ENCODE measurements around the gene ZNF622.

ZNF622 gene

DNA sequence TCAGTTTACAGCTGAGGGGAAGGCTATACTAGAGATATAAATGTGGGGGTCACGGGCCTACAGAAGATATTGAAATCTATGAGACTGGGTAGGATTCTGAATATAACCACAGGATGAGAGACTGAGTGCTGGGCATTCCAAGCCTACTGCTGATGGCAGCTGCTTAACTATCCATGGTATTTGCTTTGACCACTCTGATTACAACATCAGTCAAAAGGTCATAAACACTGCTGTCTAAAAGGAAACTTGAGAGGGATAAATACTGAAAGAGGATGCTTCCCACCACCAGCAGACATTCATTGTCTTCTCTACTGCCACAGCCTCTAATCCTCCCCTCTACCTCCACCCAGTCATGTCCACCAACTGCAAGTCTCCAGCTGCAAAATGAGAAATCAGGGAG, 3.8 kb downstream of the ZNF622 start:
- peaks cover 42 to 46% of the 10 kb centered on the region in 2 donors for H3K4me1 ChIP-seq (ENCODE audit: control insufficient read depth in 1 of 2, insufficient read depth in 2 of 2, low read length in 2 of 2)
- no peak overlapping the region for H3K27ac ChIP-seq (ENCODE audit: low read depth, low read length)

DNA sequence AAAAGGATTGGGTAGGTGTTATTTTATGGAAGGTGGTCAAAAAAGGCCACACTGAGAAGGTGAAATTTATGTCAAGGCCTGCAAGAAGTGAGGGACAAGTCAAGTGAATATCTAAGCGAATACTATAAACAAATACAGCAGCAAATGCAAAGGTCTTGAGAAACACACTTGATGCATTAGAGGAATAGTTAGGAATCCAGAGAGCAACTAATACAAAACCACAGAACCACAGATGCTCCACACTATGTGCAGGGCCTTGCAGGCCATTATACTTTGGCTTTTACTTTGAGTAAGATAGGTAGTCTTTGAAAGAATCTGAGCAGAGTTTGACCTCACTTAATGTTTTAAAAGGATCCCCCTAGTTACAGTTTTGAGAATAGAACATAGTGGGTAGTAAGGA, 4.6 kb downstream of the ZNF622 start:
- H3K36me3 ChIP-seq (ENCODE audit: control insufficient read depth in 1 of 2, insufficient read depth in 2 of 2, low read length in 2 of 2): peaks cover 47 to 64% of the 10 kb centered on the region in 2 donors
- H3K4me1 ChIP-seq (ENCODE audit: control insufficient read depth in 1 of 2, insufficient read depth in 2 of 2, low read length in 2 of 2): peaks cover 40 to 42% of the 10 kb centered on the region in 2 donors
- no peak overlapping the region for H3K27ac ChIP-seq (ENCODE audit: low read depth, low read length)
- no peak overlapping the region for H3K9ac ChIP-seq (ENCODE audit: low read depth in 1 of 2, low read length in 2 of 2)
- H3K27me3 ChIP-seq (ENCODE audit: control insufficient read depth in 1 of 2, insufficient read depth in 2 of 2, low read length in 2 of 2): no peaks in the 10 kb centered on the region
- H3K9me3 ChIP-seq (ENCODE audit: control insufficient read depth in 1 of 2, low read length in 2 of 2): no peaks in the 10 kb centered on the region
- no peak overlapping the region for H3K4me3 ChIP-seq (ENCODE audit: low read depth in 1 of 2, low read length in 2 of 2)

More for the DNA sequence above, 3.8 kb downstream of the ZNF622 start:
- Histone ChIP-seq H3K4me3 (ENCODE audit: low read depth in 1 of 2, low read length in 2 of 2) (no peak overlapping the region), H3K9me3 (ENCODE audit: control insufficient read depth in 1 of 2, low read length in 2 of 2) (no peaks in the 10 kb centered on the region), H3K9ac (ENCODE audit: low read depth in 1 of 2, low read length in 2 of 2) (no peak overlapping the region), H3K27me3 (ENCODE audit: control insufficient read depth in 1 of 2, insufficient read depth in 2 of 2, low read length in 2 of 2) (no peaks in the 10 kb centered on the region), H3K36me3 (ENCODE audit: control insufficient read depth in 1 of 2, insufficient read depth in 2 of 2, low read length in 2 of 2) (peaks cover 42 to 61% of the 10 kb centered on the region in 2 donors)

DNA sequence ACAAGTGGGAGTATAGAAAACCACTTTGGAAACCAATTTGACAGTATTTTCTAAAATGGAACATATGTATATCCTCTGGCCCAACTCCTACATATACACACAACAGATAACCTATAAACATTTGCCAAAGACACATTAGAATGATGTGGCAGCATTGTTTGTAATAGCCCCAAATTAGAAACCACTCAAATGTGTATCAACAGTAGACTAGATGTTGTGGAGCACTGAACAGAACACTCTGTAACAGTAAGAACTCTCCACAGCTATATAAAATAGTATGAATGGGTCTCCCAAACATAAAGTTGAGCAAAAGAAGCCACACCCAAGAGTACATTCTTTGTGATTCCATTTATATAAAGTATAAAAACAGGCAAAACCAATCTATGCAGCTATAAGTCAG, 6.1 kb downstream of the ZNF622 start:
- H3K9me3 ChIP-seq (ENCODE audit: control insufficient read depth in 1 of 2, low read length in 2 of 2): no peaks in the 10 kb centered on the region
- H3K4me3 ChIP-seq (ENCODE audit: low read depth in 1 of 2, low read length in 2 of 2): no peak overlapping the region
- H3K9ac ChIP-seq (ENCODE audit: low read depth in 1 of 2, low read length in 2 of 2): no peak overlapping the region
- no peaks in the 10 kb centered on the region for H3K27me3 ChIP-seq (ENCODE audit: control insufficient read depth in 1 of 2, insufficient read depth in 2 of 2, low read length in 2 of 2)
- peaks cover 62 to 80% of the 10 kb centered on the region in 2 donors for H3K36me3 ChIP-seq (ENCODE audit: control insufficient read depth in 1 of 2, insufficient read depth in 2 of 2, low read length in 2 of 2)
- peaks cover 36 to 38% of the 10 kb centered on the region in 2 donors for H3K4me1 ChIP-seq (ENCODE audit: control insufficient read depth in 1 of 2, insufficient read depth in 2 of 2, low read length in 2 of 2)
- H3K27ac ChIP-seq (ENCODE audit: low read depth, low read length): no peak overlapping the region

DNA sequence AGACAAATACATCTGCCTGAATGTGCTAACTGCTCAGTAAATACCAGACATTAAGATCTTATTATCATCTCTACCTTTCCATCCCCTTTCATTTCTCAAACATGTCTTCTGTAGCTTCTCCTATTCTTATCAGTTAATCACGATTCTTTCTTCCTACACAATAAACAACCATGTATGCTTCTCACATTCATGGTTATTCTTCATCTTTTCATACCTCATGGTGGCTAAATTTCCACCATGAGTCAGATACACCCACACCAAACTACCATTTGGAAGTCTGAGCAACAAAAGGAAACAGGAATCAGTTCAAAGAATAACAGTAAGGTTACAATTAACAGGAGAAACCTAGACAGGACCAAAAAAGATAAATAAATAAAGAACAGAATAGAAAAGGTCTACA, 7.7 kb downstream of the ZNF622 start:
- peaks cover 54 to 78% of the 10 kb centered on the region in 2 donors for H3K36me3 ChIP-seq (ENCODE audit: control insufficient read depth in 1 of 2, insufficient read depth in 2 of 2, low read length in 2 of 2)
- peaks cover 21 to 25% of the 10 kb centered on the region in 2 donors for H3K4me1 ChIP-seq (ENCODE audit: control insufficient read depth in 1 of 2, insufficient read depth in 2 of 2, low read length in 2 of 2)
- no peak overlapping the region for H3K27ac ChIP-seq (ENCODE audit: low read depth, low read length)
- H3K27me3 ChIP-seq (ENCODE audit: control insufficient read depth in 1 of 2, insufficient read depth in 2 of 2, low read length in 2 of 2): no peaks in the 10 kb centered on the region
- no peaks in the 10 kb centered on the region for H3K9me3 ChIP-seq (ENCODE audit: control insufficient read depth in 1 of 2, low read length in 2 of 2)
- no peak overlapping the region for H3K9ac ChIP-seq (ENCODE audit: low read depth in 1 of 2, low read length in 2 of 2)
- no peak overlapping the region for H3K4me3 ChIP-seq (ENCODE audit: low read depth in 1 of 2, low read length in 2 of 2)

DNA sequence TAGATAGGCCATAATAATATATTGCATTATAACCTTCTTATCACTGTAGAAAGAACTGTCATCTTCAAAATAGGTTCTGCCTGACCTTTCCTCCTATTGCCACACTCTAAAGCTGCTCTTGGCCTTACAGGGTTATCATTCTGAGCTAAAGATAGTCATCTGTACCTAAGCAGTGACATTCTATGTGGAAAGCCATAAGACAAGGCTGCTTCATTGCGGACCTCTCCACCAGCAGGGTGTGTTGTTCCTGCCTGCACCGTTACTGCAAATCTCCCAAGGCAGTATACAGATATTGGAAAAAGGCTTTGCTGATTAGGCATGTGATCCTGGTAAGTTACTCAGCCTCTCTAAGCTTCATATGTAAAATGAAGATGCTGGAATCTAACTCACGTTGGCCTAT, 8.1 kb downstream of the ZNF622 start:
- Histone ChIP-seq H3K36me3 (ENCODE audit: control insufficient read depth in 1 of 2, insufficient read depth in 2 of 2, low read length in 2 of 2) (peaks cover 54 to 78% of the 10 kb centered on the region in 2 donors), H3K9me3 (ENCODE audit: control insufficient read depth in 1 of 2, low read length in 2 of 2) (no peaks in the 10 kb centered on the region), H3K4me3 (ENCODE audit: low read depth in 1 of 2, low read length in 2 of 2) (no peak overlapping the region), H3K4me1 (ENCODE audit: control insufficient read depth in 1 of 2, insufficient read depth in 2 of 2, low read length in 2 of 2) (peaks cover 17 to 22% of the 10 kb centered on the region in 2 donors), H3K27ac (ENCODE audit: low read depth, low read length) (no peak overlapping the region), H3K9ac (ENCODE audit: low read depth in 1 of 2, low read length in 2 of 2) (no peak overlapping the region), H3K27me3 (ENCODE audit: control insufficient read depth in 1 of 2, insufficient read depth in 2 of 2, low read length in 2 of 2) (no peaks in the 10 kb centered on the region)

DNA sequence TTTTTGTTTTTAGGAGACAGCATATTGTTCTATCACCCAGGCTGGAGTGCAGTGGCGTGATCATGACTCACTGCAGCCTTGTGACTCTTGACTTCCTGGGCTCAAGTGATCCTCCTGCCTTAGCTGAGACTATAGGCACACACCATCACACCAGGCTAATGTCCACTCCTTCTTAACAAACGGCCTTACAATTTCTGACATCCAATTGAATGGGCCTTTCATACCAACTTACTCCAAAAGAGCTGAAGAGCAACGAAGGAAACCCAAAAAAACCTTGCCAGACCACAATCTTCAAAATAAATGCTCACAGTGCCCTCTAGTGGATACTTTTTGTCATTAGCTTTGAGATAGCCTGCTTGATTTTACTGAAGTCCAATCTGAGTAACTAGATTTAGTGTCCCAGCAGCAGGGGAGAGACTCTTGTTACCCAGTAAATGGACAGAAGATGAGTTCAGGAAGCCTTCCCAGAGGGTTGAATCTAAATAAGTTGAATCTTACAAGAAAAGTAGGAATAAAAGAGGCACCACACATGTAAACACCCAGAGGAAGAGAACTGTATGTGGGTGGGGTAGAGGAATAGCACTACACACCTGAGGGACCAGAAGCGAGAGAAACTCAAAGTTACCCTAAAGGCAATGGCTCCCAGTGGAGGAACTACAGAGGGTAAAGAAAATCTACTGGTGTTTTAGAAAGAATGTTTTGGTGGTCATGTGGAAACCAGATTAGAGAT, 9.3 kb downstream of the ZNF622 start:
- Histone ChIP-seq H3K27ac (ENCODE audit: low read depth, low read length) (no peak overlapping the region), H3K36me3 (ENCODE audit: control insufficient read depth in 1 of 2, insufficient read depth in 2 of 2, low read length in 2 of 2) (peaks cover 54 to 78% of the 10 kb centered on the region in 2 donors)

DNA sequence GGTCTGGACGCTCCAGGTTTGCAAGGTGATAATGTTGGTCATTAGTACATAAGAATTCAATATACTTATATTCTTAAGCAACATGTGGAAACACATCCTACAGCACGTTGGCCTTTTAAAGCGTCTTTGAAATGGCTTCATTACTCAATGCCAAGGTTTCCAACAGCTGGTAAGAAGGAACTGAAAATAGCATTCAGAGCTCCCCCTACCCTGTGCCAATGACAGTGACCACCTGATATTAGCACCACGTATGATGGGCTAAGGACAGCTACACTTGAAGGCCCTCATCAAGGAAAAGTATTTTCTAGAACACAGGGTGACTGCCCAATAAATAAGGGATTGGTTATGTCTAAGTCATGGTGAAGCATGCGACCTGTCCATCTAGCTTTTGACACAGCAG, 9.9 kb downstream of the ZNF622 start:
- Histone ChIP-seq H3K27me3 (ENCODE audit: control insufficient read depth in 1 of 2, insufficient read depth in 2 of 2, low read length in 2 of 2) (no peaks in the 10 kb centered on the region), H3K4me1 (ENCODE audit: control insufficient read depth in 1 of 2, insufficient read depth in 2 of 2, low read length in 2 of 2) (peaks cover 0 to 6% of the 10 kb centered on the region in 2 donors), H3K27ac (ENCODE audit: low read depth, low read length) (no peak overlapping the region), H3K9ac (ENCODE audit: low read depth in 1 of 2, low read length in 2 of 2) (no peak overlapping the region), H3K4me3 (ENCODE audit: low read depth in 1 of 2, low read length in 2 of 2) (peak overlapping the region in 1 of 2 donors; percentile 1), H3K9me3 (ENCODE audit: control insufficient read depth in 1 of 2, low read length in 2 of 2) (no peaks in the 10 kb centered on the region), H3K36me3 (ENCODE audit: control insufficient read depth in 1 of 2, insufficient read depth in 2 of 2, low read length in 2 of 2) (peaks cover 55 to 78% of the 10 kb centered on the region in 2 donors)

More for the DNA sequence above, 9.3 kb downstream of the ZNF622 start:
- Histone ChIP-seq H3K9me3 (ENCODE audit: control insufficient read depth in 1 of 2, low read length in 2 of 2) (no peaks in the 10 kb centered on the region), H3K27me3 (ENCODE audit: control insufficient read depth in 1 of 2, insufficient read depth in 2 of 2, low read length in 2 of 2) (no peaks in the 10 kb centered on the region), H3K4me3 (ENCODE audit: low read depth in 1 of 2, low read length in 2 of 2) (peak overlapping the region in 1 of 2 donors; percentile 1), H3K4me1 (ENCODE audit: control insufficient read depth in 1 of 2, insufficient read depth in 2 of 2, low read length in 2 of 2) (peaks cover 6 to 10% of the 10 kb centered on the region in 2 donors), H3K9ac (ENCODE audit: low read depth in 1 of 2, low read length in 2 of 2) (no peak overlapping the region)

DNA sequence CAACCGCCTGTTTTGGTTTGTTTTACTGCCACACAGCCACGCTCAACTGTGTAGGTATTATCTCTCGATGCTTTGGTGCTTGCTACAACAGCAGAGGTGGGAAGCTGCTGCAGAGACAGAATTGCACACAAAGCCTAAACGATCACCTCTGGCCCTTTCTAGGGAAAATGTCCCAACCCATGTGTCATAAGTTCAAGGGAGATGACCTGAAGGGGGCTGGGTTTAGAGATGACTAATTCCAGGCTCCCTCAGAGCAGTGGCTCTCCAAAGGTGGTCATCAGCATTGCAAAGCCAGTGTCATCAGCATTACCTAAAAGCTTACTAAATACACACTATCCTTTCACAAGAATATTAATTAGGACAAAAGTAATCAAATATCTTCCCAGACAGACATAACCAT, 10.9 kb downstream of the ZNF622 start:
- Histone ChIP-seq H3K27me3 (ENCODE audit: control insufficient read depth in 1 of 2, insufficient read depth in 2 of 2, low read length in 2 of 2) (no peaks in the 10 kb centered on the region), H3K27ac (ENCODE audit: low read depth, low read length) (no peak overlapping the region), H3K36me3 (ENCODE audit: control insufficient read depth in 1 of 2, insufficient read depth in 2 of 2, low read length in 2 of 2) (peaks cover 64 to 80% of the 10 kb centered on the region in 2 donors), H3K4me1 (ENCODE audit: control insufficient read depth in 1 of 2, insufficient read depth in 2 of 2, low read length in 2 of 2) (no peaks in the 10 kb centered on the region), H3K9ac (ENCODE audit: low read depth in 1 of 2, low read length in 2 of 2) (no peak overlapping the region), H3K4me3 (ENCODE audit: low read depth in 1 of 2, low read length in 2 of 2) (no peak overlapping the region), H3K9me3 (ENCODE audit: control insufficient read depth in 1 of 2, low read length in 2 of 2) (no peaks in the 10 kb centered on the region)

DNA sequence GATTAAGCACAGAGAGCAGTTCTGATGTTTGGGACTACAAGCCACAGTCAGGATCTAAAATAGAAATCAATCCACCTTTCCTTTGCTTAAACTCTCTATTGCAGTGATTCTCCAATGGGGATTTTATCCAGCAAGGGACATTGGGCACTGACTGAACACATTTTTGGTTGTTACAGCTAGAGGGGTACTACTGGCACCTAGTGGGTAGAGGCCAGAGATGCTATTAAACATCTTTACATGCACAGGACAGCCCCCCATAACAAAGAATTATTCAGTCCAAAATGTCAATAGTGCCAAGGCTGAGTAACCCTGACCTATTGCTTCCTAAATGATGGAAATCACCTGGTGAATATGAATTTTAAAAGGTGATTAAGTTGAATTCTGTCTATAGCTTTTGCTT, 12.0 kb downstream of the ZNF622 start:
- H3K9ac ChIP-seq (ENCODE audit: low read depth in 1 of 2, low read length in 2 of 2): no peak overlapping the region
- peaks cover 66 to 83% of the 10 kb centered on the region in 2 donors for H3K36me3 ChIP-seq (ENCODE audit: control insufficient read depth in 1 of 2, insufficient read depth in 2 of 2, low read length in 2 of 2)
- no peaks in the 10 kb centered on the region for H3K4me1 ChIP-seq (ENCODE audit: control insufficient read depth in 1 of 2, insufficient read depth in 2 of 2, low read length in 2 of 2)
- no peaks in the 10 kb centered on the region for H3K27me3 ChIP-seq (ENCODE audit: control insufficient read depth in 1 of 2, insufficient read depth in 2 of 2, low read length in 2 of 2)
- no peaks in the 10 kb centered on the region for H3K9me3 ChIP-seq (ENCODE audit: control insufficient read depth in 1 of 2, low read length in 2 of 2)
- no peak overlapping the region for H3K4me3 ChIP-seq (ENCODE audit: low read depth in 1 of 2, low read length in 2 of 2)
- no peak overlapping the region for H3K27ac ChIP-seq (ENCODE audit: low read depth, low read length)

DNA sequence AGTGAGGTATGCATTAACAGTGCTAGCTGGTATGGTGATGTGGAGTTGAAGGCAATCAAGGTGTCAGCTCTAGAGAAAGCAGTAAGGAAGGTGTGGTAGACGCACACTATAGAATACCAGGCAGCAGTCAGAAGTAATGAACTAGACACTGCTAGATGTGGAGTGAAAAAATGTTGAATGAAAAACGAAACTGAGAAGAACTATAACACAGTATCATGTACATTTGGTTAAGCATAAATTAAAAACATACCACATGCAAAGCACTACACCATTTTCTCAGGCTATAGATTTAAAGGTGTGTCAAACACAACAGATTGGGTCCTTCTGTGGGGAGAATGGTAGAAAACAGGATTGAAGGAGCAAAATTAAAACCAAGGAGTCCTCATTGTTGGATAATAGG, 15.4 kb downstream of the ZNF622 start:
- Histone ChIP-seq H3K9ac (ENCODE audit: low read depth in 1 of 2, low read length in 2 of 2) (no peak overlapping the region), H3K9me3 (ENCODE audit: control insufficient read depth in 1 of 2, low read length in 2 of 2) (no peaks in the 10 kb centered on the region), H3K27me3 (ENCODE audit: control insufficient read depth in 1 of 2, insufficient read depth in 2 of 2, low read length in 2 of 2) (no peaks in the 10 kb centered on the region), H3K36me3 (ENCODE audit: control insufficient read depth in 1 of 2, insufficient read depth in 2 of 2, low read length in 2 of 2) (peaks cover 46 to 68% of the 10 kb centered on the region in 2 donors), H3K4me3 (ENCODE audit: low read depth in 1 of 2, low read length in 2 of 2) (no peak overlapping the region), H3K27ac (ENCODE audit: low read depth, low read length) (no peak overlapping the region), H3K4me1 (ENCODE audit: control insufficient read depth in 1 of 2, insufficient read depth in 2 of 2, low read length in 2 of 2) (no peaks in the 10 kb centered on the region)

Measured in duodenal mucosa (tissue), 2 donors.